Breast epithelium (tissue), 3 donors: ENCODE data around the gene INSIG1.

Experiments
- CTCF ChIP-seq, 3 donors: fragments of 450-650 bp; IDR thresholded peaks; one replicate each; pipeline ENCODE4 v1.5.1; 2016 to 2017; ENCODE audit warnings: antibody characterized with exemption in 3 of 3, mild to moderate bottlenecking in 3 of 3, moderate library complexity in 3 of 3
- POLR2AphosphoS5 ChIP-seq, 3 donors: sonication (generic); formaldehyde crosslinking; IDR thresholded peaks; one replicate each; pipeline ENCODE4 v1.6.1; 2017; ENCODE audit warnings: antibody characterized with exemption in 3 of 3

- TF ChIP-seq CTCF (IDR thresholded peaks at IDR 0.05) = no peak
- no peak for TF ChIP-seq POLR2AphosphoS5 (IDR thresholded peaks at IDR 0.05)
Observed at GRCh38 chr7:155295511-155295910, 2.2 kb upstream of the INSIG1 start.
